Tibial nerve (tissue), 4 donors: Measurements from ENCODE around the gene CHMP4B. TPM values are rescaled to one million over a fixed set of nuclear protein-coding genes. Genes with fewer than 3 reads are reported as not detected.

Experiments used
- DNase-seq, 2 donors: peaks; one replicate each; pipeline ENCODE4 v3.0.0-alpha.2; 2019; ENCODE audit warnings: low spot score in 2 of 2
- H3K27ac ChIP-seq, 4 donors: fragments of 200-600 bp; sonication (generic) in 3 of 4; one replicate each; pipeline ENCODE4 v1.5.1; 2017 to 2019; ENCODE audit warnings: mild to moderate bottlenecking in 1 of 4
- H3K27me3 ChIP-seq, 2 donors: fragments of 200-600 bp; sonication (generic) in 1 of 2; one replicate each; pipeline versions ENCODE4 v1.5.1 to v1.6.0; 2017 to 2019
- H3K36me3 ChIP-seq, 3 donors: fragments of 200-600 bp; sonication (generic); one replicate each; pipeline ENCODE4 v1.5.1; 2018 to 2019
- H3K4me1 ChIP-seq, 4 donors: fragments of 200-600 bp; sonication (generic) in 3 of 4; one replicate each; pipeline ENCODE4 v1.5.1; 2017 to 2019
- H3K4me3 ChIP-seq, 4 donors: fragments of 200-600 bp; sonication (generic) in 3 of 4; one replicate each; pipeline ENCODE4 v1.5.1; 2017 to 2019; ENCODE audit warnings: mild to moderate bottlenecking in 1 of 4, moderate library complexity in 1 of 4
- H3K9me3 ChIP-seq, 4 donors: fragments of 200-600 bp; sonication (generic) in 3 of 4; one replicate each; pipeline ENCODE4 v1.5.1; 2017 to 2019
- EP300 ChIP-seq, 2 donors: sonication (generic); formaldehyde crosslinking; IDR thresholded peaks; one replicate each; pipeline ENCODE4 v1.6.1; 2017; ENCODE audit warnings: antibody characterized with exemption in 2 of 2, mild to moderate bottlenecking in 1 of 2
- POLR2A ChIP-seq, 2 donors: fragments of 450-650 bp; IDR thresholded peaks; one replicate each; pipeline ENCODE4 v1.6.1; 2017; ENCODE audit warnings: antibody characterized with exemption in 2 of 2, mild to moderate bottlenecking in 2 of 2, moderate library complexity in 2 of 2
- WGBS, 2 donors: methylation state at CpG; one replicate each; pipeline ENCODE4 v1.1.5; 2018; 5-methylcytosine and 5-hydroxymethylcytosine counted together
- total RNA-seq, 4 donors: library from RNA; depleted of rRNA; stranded (reverse); fragments of >200 nt; gene quantifications; one replicate each; pipeline ENCODE4 v1.1.0, GENCODE V29; 2016
- TF ChIP-seq, protein P1 (sequence below), 5 experiments: fragments of 200-600 bp in 3 of 5; fragments of 450-650 bp in 2 of 5; sonication (generic) in 3 of 5; IDR thresholded peaks; one replicate each; pipeline ENCODE4 v1.5.1; 2016 to 2019; ENCODE audit warnings: antibody characterized with exemption in 5 of 5, mild to moderate bottlenecking in 3 of 5, moderate library complexity in 2 of 5

CHMP4B gene
- total RNA-seq, 4 donors from 2014 or later: 72.0 to 93.1 (median 78.9) TPM

DNA sequence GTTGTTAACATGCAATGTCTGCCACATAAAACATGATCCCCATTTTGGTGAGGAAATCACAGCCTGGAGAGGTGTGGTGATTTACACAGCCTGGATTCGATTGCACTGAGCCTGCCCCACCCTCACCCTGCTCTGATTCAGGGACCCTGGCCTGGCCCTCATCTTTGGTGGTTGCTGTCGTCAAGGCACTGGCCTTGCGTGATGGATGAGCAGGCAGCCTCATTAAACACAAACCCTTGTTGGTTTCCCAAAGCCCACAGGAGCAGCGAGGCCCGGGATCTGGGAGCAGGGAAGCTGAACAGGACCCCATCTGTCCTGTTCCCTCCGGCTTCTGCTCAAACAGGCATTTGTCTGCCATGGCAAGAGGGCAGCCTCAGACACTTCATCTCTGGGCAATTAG, 70.8 kb downstream of the CHMP4B start:
- peaks cover 0 to 26% (median 0%) of the 10 kb centered on the region in 4 donors for H3K9me3 ChIP-seq
- 27 to 49% methylated on average over 6 of the region's 6 CpGs for WGBS, 2 donors
- no peak for DNase-seq
- TF ChIP-seq POLR2A (IDR thresholded peaks at IDR 0.05): no peak
- TF ChIP-seq, protein P1, sequence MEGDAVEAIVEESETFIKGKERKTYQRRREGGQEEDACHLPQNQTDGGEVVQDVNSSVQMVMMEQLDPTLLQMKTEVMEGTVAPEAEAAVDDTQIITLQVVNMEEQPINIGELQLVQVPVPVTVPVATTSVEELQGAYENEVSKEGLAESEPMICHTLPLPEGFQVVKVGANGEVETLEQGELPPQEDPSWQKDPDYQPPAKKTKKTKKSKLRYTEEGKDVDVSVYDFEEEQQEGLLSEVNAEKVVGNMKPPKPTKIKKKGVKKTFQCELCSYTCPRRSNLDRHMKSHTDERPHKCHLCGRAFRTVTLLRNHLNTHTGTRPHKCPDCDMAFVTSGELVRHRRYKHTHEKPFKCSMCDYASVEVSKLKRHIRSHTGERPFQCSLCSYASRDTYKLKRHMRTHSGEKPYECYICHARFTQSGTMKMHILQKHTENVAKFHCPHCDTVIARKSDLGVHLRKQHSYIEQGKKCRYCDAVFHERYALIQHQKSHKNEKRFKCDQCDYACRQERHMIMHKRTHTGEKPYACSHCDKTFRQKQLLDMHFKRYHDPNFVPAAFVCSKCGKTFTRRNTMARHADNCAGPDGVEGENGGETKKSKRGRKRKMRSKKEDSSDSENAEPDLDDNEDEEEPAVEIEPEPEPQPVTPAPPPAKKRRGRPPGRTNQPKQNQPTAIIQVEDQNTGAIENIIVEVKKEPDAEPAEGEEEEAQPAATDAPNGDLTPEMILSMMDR (IDR thresholded peaks at IDR 0.05): no peak
- no peak for TF ChIP-seq EP300 (IDR thresholded peaks at IDR 0.05)
- no peaks in the 10 kb centered on the region for H3K36me3 ChIP-seq
- H3K4me3 ChIP-seq: no peak overlapping the region
- H3K4me1 ChIP-seq: peaks cover 0 to 4% (median 0%) of the 10 kb centered on the region in 4 donors
- no peaks in the 10 kb centered on the region for H3K27me3 ChIP-seq
- no peak overlapping the region for H3K27ac ChIP-seq

DNA sequence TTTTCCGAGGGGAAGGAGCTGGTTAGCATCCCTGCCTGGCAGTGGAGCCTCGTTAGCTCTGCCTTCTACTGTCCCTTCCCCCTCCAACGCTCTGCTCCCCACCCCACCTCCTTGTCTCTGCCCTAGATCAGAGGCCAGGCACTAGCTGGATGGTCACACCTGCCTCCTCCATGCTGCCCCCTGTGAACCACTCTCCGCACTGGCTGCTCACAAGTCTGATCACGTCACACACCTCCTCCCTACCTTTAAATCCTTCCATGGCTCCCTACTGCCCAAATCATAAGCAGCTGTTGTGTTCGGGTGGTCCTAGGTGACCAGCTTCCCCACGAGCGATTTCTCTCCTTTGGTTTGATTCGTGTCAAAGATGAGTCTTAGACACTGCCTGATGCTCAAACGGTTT, 71.3 kb downstream of the CHMP4B start:
- no peaks in the 10 kb centered on the region for H3K36me3 ChIP-seq
- no peak overlapping the region for H3K27ac ChIP-seq
- DNase-seq: no peak
- no peaks in the 10 kb centered on the region for H3K27me3 ChIP-seq
- WGBS, 2 donors: 69 to 83% methylated on average over 10 of the region's 10 CpGs
- H3K4me3 ChIP-seq: no peak overlapping the region
- TF ChIP-seq POLR2A (IDR thresholded peaks at IDR 0.05) (no peak), EP300 (IDR thresholded peaks at IDR 0.05) (no peak)
- TF ChIP-seq, protein P1 (IDR thresholded peaks at IDR 0.05): no peak
- H3K9me3 ChIP-seq: peaks cover 0 to 26% (median 0%) of the 10 kb centered on the region in 4 donors
- H3K4me1 ChIP-seq: peaks cover 0 to 4% (median 0%) of the 10 kb centered on the region in 4 donors

DNA sequence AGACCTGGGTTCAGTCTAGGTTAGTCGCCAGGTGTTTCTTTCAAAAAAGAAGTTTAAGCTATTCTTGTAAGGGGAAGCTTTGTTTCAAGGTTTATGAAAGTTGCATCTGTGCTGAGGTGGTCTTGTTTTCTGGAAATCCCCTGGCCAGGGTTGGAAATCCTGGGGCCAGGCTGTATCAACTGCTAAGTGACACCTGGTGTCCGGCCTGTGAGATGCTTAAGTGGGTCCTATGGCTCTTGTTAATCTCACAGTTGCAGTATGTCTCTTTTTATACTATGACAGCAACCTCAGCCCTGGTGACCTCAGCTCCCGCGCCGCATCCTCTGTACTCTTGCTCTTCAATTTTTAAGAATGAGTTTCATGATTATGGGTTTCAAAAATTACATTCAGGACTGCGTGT, 72.0 kb downstream of the CHMP4B start:
- TF ChIP-seq, protein P1 (IDR thresholded peaks at IDR 0.05): no peak
- no peak for TF ChIP-seq EP300 (IDR thresholded peaks at IDR 0.05)
- TF ChIP-seq POLR2A (IDR thresholded peaks at IDR 0.05): no peak
- no peak overlapping the region for H3K4me3 ChIP-seq
- no peaks in the 10 kb centered on the region for H3K36me3 ChIP-seq
- no peak overlapping the region for H3K27ac ChIP-seq
- no peaks in the 10 kb centered on the region for H3K27me3 ChIP-seq
- peaks cover 0 to 21% (median 0%) of the 10 kb centered on the region in 4 donors for H3K9me3 ChIP-seq
- no peak for DNase-seq
- WGBS, 2 donors: 83 to 91% methylated on average over 6 of the region's 6 CpGs
- peaks cover 0 to 4% (median 0%) of the 10 kb centered on the region in 4 donors for H3K4me1 ChIP-seq

DNA sequence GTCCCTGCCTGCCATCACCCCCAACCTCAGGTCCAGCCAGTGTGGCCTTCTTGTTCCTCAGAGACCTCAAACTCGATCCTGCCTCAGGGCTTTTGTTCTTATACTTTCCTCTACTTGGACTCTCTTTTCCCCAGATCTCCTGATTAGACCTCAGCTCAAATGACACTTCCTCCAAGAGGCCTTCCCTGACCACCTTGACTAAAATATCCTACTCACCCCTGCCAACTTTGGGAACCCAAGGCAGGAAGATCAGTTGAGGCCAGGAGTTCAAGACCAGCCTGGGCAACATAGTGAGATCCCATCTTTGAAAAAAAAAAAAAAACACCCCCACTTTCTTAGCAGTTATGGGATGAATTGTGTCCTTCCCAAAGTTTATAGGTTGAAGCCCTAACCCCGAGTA, 73.5 kb downstream of the CHMP4B start:
- Histone ChIP-seq H3K9me3 (peaks cover 0 to 11% (median 0%) of the 10 kb centered on the region in 4 donors), H3K27ac (no peak overlapping the region), H3K36me3 (no peaks in the 10 kb centered on the region), H3K4me3 (no peak overlapping the region), H3K27me3 (no peaks in the 10 kb centered on the region), H3K4me1 (peaks cover 0 to 4% (median 0%) of the 10 kb centered on the region in 4 donors)
- 89 to 90% methylated on average over 2 of the region's 2 CpGs for WGBS, 2 donors
- no peak for DNase-seq
- TF ChIP-seq, protein P1 (IDR thresholded peaks at IDR 0.05): no peak
- no peak for TF ChIP-seq POLR2A (IDR thresholded peaks at IDR 0.05)

DNA sequence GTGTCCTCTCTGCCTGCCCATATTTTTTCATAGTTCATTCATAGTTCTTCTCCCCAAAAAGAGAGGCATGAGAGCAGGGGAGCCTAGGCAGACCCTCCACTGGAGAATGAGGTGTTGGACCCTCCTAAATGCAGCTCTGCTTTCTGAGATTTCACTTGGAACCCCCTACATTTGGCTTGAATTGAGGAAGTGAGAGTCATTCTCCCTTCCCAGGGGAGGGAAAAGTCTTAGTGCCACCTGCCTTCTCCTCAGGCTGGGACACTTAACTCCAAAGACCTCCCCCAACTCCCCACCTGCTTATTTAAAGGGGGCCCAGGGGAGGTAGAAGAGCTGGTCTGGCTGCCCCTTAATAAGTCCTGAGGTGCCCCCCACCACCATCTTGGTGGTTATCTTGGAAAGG, 78.2 kb downstream of the CHMP4B start:
- TF ChIP-seq EP300 (IDR thresholded peaks at IDR 0.05) (no peak), POLR2A (IDR thresholded peaks at IDR 0.05) (no peak)
- TF ChIP-seq, protein P1 (IDR thresholded peaks at IDR 0.05): no peak
- H3K27me3 ChIP-seq: no peaks in the 10 kb centered on the region
- no peaks in the 10 kb centered on the region for H3K4me1 ChIP-seq
- H3K36me3 ChIP-seq: no peaks in the 10 kb centered on the region
- H3K9me3 ChIP-seq: peaks cover 0 to 30% (median 0%) of the 10 kb centered on the region in 4 donors
- DNase-seq: no peak
- H3K27ac ChIP-seq: no peak overlapping the region
- no peak overlapping the region for H3K4me3 ChIP-seq
